DOHH2 (cell line): ENCODE results near the gene ITCH.

Experiments used
- CTCF ChIP-seq: fragments of 200-600 bp; sonication (generic); IDR thresholded peaks from one replicate; pipeline ENCODE4 v1.5.1; 2014; ENCODE audit warnings: antibody characterized with exemption, mild to moderate bottlenecking, low read depth, low read length; ENCODE audit not compliant: poor library complexity, severe bottlenecking
- EZH2phosphoT487 ChIP-seq: fragments of 200-600 bp; sonication (generic); IDR thresholded peaks from 2 replicates; pipeline ENCODE4 v1.6.1; 2017; ENCODE audit warnings: borderline replicate concordance, mild to moderate bottlenecking, antibody characterized with exemption, low read length, moderate library complexity, mixed read lengths

DNA sequence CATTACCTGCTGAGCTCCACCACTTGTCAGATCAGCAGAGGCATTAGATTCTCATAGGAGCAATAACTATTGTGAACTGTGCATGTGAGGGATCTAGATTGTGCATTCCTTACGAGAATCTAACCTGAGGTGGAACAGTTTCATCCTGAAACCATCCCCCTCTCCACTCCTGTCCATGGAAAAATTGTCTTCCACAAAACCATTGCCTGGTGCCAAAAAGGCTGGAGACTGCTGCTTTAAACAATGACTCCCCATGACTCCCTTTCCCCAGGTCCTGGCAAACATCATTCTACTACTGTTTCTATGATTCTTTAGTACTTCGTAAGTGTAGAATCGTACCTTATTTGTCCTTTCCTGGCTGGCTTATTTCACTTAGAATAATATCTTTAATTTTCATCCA, 143.4 kb downstream of the ITCH start:
- no peak for TF ChIP-seq CTCF
- no peak for TF ChIP-seq EZH2phosphoT487
